ENCODE data around the gene COL5A3. TPM values are rescaled to one million over a fixed set of nuclear protein-coding genes. Genes with fewer than 3 reads are reported as not detected.
"Not testable (repeated sequence)": the region's sequence is repeated elsewhere in the genome, so short reads cannot be mapped to it uniquely, and the experiment has no call there.

Gene COL5A3
- polyA plus RNA-seq, 1 of the 3 experiments (the other 2 are of a cell fraction), result under 0.01 TPM

DNA sequence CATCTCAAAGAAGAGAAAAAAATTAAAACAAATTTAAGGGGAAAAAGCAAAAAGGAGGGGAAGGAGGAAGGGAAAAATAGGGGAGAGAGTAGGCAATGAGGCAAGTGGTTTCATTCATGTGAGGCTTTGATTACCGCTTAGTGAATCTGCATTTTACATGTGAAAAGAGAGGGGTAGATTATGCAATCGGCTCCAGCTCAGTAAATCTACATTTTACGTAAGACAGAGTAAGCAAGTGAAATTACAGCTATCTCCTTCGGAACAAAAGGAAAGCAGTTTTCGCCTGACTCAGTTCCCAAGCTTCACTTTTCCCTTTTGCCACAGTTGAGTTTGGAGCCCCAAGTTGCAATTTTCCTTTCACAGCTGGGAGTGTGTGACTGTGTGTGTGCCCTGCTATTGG is 58.0 kb downstream of the COL5A3 start:
- 73% methylated on average over 5 of the region's 5 CpGs for WGBS (ENCODE audit: low lambda C conversion rate)
- H3K9me2 ChIP-seq, result no peaks in the 10 kb centered on the region
- H3K27ac ChIP-seq (ENCODE audit: low read depth in 2 of 2, low read length in 1 of 2), result no peak overlapping the region
- ChIA-PET POLR2A (no interaction called here), CTCF (interaction anchor here (0.7 to 0.9 kb wide), 2 partner anchors 48 to 75 kb away, joined by 3 to 4 read pairs; no protein-coding TSS in a partner anchor)
- no peak overlapping the region for H3K9ac ChIP-seq
- H3K79me2 ChIP-seq (ENCODE audit: insufficient read depth), result no peaks in the 10 kb centered on the region
- H3F3A ChIP-seq (replicated peaks; ENCODE audit: insufficient read depth), result no peaks in the 10 kb centered on the region
- DNase-seq, result no peak
- H3K4me1 ChIP-seq (ENCODE audit: control insufficient read depth in 1 of 2, insufficient read depth in 2 of 2, low read depth in 1 of 2, low read length in 1 of 2), result no peaks in the 10 kb centered on the region
- no peaks in the 10 kb centered on the region for H3K9me3 ChIP-seq
- no peak overlapping the region for H3K4me3 ChIP-seq (ENCODE audit: low read depth in 2 of 2, low read length in 1 of 2)
- no peaks in the 10 kb centered on the region for H4K20me1 ChIP-seq (ENCODE audit: insufficient read depth)
- H3K36me3 ChIP-seq (replicated peaks in 1 of 2; ENCODE audit: control insufficient read depth in 1 of 2, insufficient read depth in 2 of 2, low read length in 1 of 2), result no peaks in the 10 kb centered on the region
- H3K27me3 ChIP-seq (ENCODE audit: insufficient read depth), result peaks cover 13% of the 10 kb centered on the region; the same call in 1 of the 2 replicates
- no peak overlapping the region for H2AFZ ChIP-seq (ENCODE audit: low read depth)
- TF ChIP-seq MXI1 (IDR thresholded peaks at IDR 0.05; ENCODE audit: low read depth, low read length), result no peak
- no peak for TF ChIP-seq ELF1 (IDR thresholded peaks at IDR 0.05)
- TF ChIP-seq NRF1 (IDR thresholded peaks at IDR 0.05; ENCODE audit: low read depth, low read length), result no peak
- TF ChIP-seq SMC3 (IDR thresholded peaks at IDR 0.05; ENCODE audit: low read depth, low read length), result no peak
- no peak for TF ChIP-seq FOXM1 (IDR thresholded peaks at IDR 0.05; ENCODE audit: low read depth)
- TF ChIP-seq TAF1 (IDR thresholded peaks at IDR 0.05; ENCODE audit: borderline replicate concordance, low read depth, low read length), result no peak
- TF ChIP-seq GATA2 (CRISPR knock-in tag; IDR thresholded peaks at IDR 0.05), result no peak
- no peak for TF ChIP-seq RAD21 (IDR thresholded peaks at IDR 0.05; ENCODE audit: low read length)
- TF ChIP-seq RFX5 (IDR thresholded peaks at IDR 0.05; ENCODE audit: low read length), result no peak
- no peak overlapping the region for H3K4me2 ChIP-seq

- Histone ChIP-seq H3K79me2 (ENCODE audit: insufficient read depth) (no peaks in the 10 kb centered on the region), H3K36me3 (replicated peaks in 1 of 2; ENCODE audit: control insufficient read depth in 1 of 2, insufficient read depth in 2 of 2, low read length in 1 of 2) (no peaks in the 10 kb centered on the region), H3K4me1 (ENCODE audit: control insufficient read depth in 1 of 2, insufficient read depth in 2 of 2, low read depth in 1 of 2, low read length in 1 of 2) (peaks cover 8 to 10% of the 10 kb centered on the region in 2 experiments; a peak in 2 of 4 replicates), H3K9me2 (no peaks in the 10 kb centered on the region), H3K9me3 (no peaks in the 10 kb centered on the region), H3K4me2 (no peak overlapping the region), H3K4me3 (ENCODE audit: low read depth in 2 of 2, low read length in 1 of 2) (no peak overlapping the region), H3K9ac (no peak overlapping the region), H3K27ac (ENCODE audit: low read depth in 2 of 2, low read length in 1 of 2) (no peak overlapping the region), H3K27me3 (ENCODE audit: insufficient read depth) (no peaks in the 10 kb centered on the region), H3F3A (replicated peaks; ENCODE audit: insufficient read depth) (peaks cover 7% of the 10 kb centered on the region), H2AFZ (ENCODE audit: low read depth) (no peak overlapping the region), H4K20me1 (ENCODE audit: insufficient read depth) (no peaks in the 10 kb centered on the region)
- 86% methylated on average over 4 of the region's 4 CpGs for WGBS (ENCODE audit: low lambda C conversion rate)
- DNase-seq, result no peak
- TF ChIP-seq NRF1 (IDR thresholded peaks at IDR 0.05; ENCODE audit: low read depth, low read length) (no peak), USF2 (IDR thresholded peaks at IDR 0.05; ENCODE audit: borderline replicate concordance, low read depth, low read length) (no peak), FOXJ3 (CRISPR knock-in tag; IDR thresholded peaks at IDR 0.05) (no peak), TCF12 (IDR thresholded peaks at IDR 0.05) (no peak), EP300 (IDR thresholded peaks at IDR 0.05; ENCODE audit: borderline replicate concordance in 1 of 2, low read depth in 1 of 2, low read length in 1 of 2) (no peak), YY1 (IDR thresholded peaks at IDR 0.05; ENCODE audit: low read depth) (no peak), GATA2 (CRISPR knock-in tag; IDR thresholded peaks at IDR 0.05) (no peak), FOSL2 (IDR thresholded peaks at IDR 0.05; ENCODE audit: borderline replicate concordance, low read depth) (no peak), EZH2phosphoT487 (IDR thresholded peaks at IDR 0.05; ENCODE audit: borderline replicate concordance, low read depth) (no peak), MAX (IDR thresholded peaks at IDR 0.05; ENCODE audit: low read depth) (no peak), TAF1 (IDR thresholded peaks at IDR 0.05; ENCODE audit: borderline replicate concordance, low read depth, low read length) (no peak), PBX3 (IDR thresholded peaks at IDR 0.05) (no peak)
- TF ChIP-seq, protein P1, sequence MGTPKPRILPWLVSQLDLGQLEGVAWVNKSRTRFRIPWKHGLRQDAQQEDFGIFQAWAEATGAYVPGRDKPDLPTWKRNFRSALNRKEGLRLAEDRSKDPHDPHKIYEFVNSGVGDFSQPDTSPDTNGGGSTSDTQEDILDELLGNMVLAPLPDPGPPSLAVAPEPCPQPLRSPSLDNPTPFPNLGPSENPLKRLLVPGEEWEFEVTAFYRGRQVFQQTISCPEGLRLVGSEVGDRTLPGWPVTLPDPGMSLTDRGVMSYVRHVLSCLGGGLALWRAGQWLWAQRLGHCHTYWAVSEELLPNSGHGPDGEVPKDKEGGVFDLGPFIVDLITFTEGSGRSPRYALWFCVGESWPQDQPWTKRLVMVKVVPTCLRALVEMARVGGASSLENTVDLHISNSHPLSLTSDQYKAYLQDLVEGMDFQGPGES (IDR thresholded peaks at IDR 0.05; ENCODE audit: low read depth, low read length), result no peak
- POLR2A ChIA-PET, result no interaction called here
- CTCF ChIA-PET, result interaction anchor here (3.3 to 4.2 kb wide), 2 partner anchors 52 to 80 kb away, joined by 10 to 14 read pairs; no protein-coding TSS in a partner anchor
Measured at GRCh38 chr19:9947441-9947840, 62.9 kb downstream of the COL5A3 start.

DNA sequence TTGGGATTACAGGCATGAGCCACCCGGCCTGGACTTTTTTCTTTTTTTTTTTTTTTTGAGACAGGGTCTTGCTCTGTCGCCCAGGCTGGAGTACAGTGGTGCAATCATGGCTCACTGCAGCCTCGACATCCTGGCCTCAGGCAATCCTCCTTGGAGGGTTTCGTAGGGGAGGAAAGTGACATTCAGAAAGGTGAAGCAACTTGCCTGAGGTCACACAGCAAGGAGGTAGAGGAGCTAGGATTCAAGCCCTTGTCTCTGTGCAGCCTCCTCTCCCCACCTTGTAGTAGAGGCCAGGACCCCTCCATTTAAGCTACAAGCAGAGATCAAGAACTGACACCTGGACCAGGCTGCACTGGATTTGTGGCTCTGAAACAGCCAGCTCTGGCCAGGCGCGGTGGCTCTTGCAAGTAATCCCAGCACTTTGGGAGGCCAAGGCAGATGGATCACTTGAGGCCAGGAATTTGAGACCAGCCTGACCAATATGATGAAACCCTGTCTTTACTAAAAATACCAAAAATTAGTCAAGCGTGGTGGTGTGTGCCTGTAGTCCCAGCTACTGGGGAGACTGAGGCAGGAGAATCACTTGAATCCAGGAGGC is 63.7 kb downstream of the COL5A3 start:
- H3K4me3 ChIP-seq (ENCODE audit: low read depth in 2 of 2, low read length in 1 of 2); DNase-seq; H3K9ac ChIP-seq; H2AFZ ChIP-seq (ENCODE audit: low read depth); POLR2A ChIA-PET; H4K20me1 ChIP-seq (ENCODE audit: insufficient read depth); H3K27me3 ChIP-seq (ENCODE audit: insufficient read depth); H3K36me3 ChIP-seq (replicated peaks in 1 of 2; ENCODE audit: control insufficient read depth in 1 of 2, insufficient read depth in 2 of 2, low read length in 1 of 2); H3K9me2 ChIP-seq; H3K9me3 ChIP-seq; H3K4me2 ChIP-seq; H3K79me2 ChIP-seq (ENCODE audit: insufficient read depth): not testable (repeated sequence)
- H3K27ac ChIP-seq (ENCODE audit: low read depth in 2 of 2, low read length in 1 of 2), result peak overlapping the region in 1 of 2 experiments; percentile 98; a peak in 1 of 4 replicates
- peaks cover 8 to 10% of the 10 kb centered on the region in 2 experiments; a peak in 2 of 4 replicates for H3K4me1 ChIP-seq (ENCODE audit: control insufficient read depth in 1 of 2, insufficient read depth in 2 of 2, low read depth in 1 of 2, low read length in 1 of 2)
- WGBS (ENCODE audit: low lambda C conversion rate), result 91% methylated on average over 7 of the region's 7 CpGs
- CTCF ChIA-PET, result interaction anchor here (0.6 to 4.2 kb wide), 4 partner anchors 21 to 81 kb away, joined by 3 to 14 read pairs (median 7); no protein-coding TSS in a partner anchor
- H3F3A ChIP-seq (replicated peaks; ENCODE audit: insufficient read depth), result peaks cover 10% of the 10 kb centered on the region

Data from SK-N-SH (cell line).